Measurements from ENCODE around the gene PTTG2.

- TF ChIP-seq POLR2A (IDR thresholded peaks at IDR 0.05) (no peak), EP300 (IDR thresholded peaks at IDR 0.05) (no peak), CTCF (IDR thresholded peaks at IDR 0.05) (no peak)
Measured at GRCh38 chr4:37938208-37938607, 22.0 kb upstream of the PTTG2 start.

Data from upper lobe of left lung (tissue), 4 donors.